ENCODE data around the gene HOXD3. TPM values are rescaled to one million over a fixed set of nuclear protein-coding genes. Genes with fewer than 3 reads are reported as not detected.

The HOXD3 gene
- total and polyA plus RNA-seq, 2 experiments from 2014 or later = not detected

DNA sequence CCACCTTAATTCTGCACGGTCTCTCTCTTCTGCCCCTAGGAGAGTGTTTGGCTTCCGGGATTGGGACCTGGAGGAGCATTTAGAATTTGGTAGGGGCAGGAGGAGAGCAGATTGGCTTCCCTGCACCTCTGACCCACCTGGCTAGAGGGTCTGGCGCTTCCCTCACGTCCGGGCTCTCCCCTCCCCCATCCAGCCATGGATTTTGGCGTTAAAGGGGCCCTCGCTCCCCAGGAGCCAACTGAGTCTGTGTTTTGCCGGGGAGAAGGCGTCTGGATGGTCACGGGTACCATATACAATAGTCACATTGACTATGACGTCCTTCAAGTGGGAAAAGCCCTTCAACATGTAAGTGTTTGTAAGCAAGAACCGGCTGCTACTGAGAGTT, 6.6 kb downstream of the HOXD3 start (continued):
- TF ChIP-seq, protein P1, sequence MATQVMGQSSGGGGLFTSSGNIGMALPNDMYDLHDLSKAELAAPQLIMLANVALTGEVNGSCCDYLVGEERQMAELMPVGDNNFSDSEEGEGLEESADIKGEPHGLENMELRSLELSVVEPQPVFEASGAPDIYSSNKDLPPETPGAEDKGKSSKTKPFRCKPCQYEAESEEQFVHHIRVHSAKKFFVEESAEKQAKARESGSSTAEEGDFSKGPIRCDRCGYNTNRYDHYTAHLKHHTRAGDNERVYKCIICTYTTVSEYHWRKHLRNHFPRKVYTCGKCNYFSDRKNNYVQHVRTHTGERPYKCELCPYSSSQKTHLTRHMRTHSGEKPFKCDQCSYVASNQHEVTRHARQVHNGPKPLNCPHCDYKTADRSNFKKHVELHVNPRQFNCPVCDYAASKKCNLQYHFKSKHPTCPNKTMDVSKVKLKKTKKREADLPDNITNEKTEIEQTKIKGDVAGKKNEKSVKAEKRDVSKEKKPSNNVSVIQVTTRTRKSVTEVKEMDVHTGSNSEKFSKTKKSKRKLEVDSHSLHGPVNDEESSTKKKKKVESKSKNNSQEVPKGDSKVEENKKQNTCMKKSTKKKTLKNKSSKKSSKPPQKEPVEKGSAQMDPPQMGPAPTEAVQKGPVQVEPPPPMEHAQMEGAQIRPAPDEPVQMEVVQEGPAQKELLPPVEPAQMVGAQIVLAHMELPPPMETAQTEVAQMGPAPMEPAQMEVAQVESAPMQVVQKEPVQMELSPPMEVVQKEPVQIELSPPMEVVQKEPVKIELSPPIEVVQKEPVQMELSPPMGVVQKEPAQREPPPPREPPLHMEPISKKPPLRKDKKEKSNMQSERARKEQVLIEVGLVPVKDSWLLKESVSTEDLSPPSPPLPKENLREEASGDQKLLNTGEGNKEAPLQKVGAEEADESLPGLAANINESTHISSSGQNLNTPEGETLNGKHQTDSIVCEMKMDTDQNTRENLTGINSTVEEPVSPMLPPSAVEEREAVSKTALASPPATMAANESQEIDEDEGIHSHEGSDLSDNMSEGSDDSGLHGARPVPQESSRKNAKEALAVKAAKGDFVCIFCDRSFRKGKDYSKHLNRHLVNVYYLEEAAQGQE (IDR thresholded peaks at IDR 0.05; ENCODE audit: unreplicated experiment) = no peak
- TF ChIP-seq, protein P2, sequence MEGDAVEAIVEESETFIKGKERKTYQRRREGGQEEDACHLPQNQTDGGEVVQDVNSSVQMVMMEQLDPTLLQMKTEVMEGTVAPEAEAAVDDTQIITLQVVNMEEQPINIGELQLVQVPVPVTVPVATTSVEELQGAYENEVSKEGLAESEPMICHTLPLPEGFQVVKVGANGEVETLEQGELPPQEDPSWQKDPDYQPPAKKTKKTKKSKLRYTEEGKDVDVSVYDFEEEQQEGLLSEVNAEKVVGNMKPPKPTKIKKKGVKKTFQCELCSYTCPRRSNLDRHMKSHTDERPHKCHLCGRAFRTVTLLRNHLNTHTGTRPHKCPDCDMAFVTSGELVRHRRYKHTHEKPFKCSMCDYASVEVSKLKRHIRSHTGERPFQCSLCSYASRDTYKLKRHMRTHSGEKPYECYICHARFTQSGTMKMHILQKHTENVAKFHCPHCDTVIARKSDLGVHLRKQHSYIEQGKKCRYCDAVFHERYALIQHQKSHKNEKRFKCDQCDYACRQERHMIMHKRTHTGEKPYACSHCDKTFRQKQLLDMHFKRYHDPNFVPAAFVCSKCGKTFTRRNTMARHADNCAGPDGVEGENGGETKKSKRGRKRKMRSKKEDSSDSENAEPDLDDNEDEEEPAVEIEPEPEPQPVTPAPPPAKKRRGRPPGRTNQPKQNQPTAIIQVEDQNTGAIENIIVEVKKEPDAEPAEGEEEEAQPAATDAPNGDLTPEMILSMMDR (conservative IDR thresholded peaks at IDR 0.05; ENCODE audit: low read depth in 2 of 2) = no peak
- TF ChIP-seq JUNB (IDR thresholded peaks at IDR 0.05; ENCODE audit: unreplicated experiment) = no peak
- no peak for TF ChIP-seq ZNF331 (CRISPR knock-in tag; IDR thresholded peaks at IDR 0.05; ENCODE audit: low read depth)
- no peak for TF ChIP-seq STAT1 (IDR thresholded peaks at IDR 0.05; ENCODE audit: unreplicated experiment)
- no peak for TF ChIP-seq EZH2phosphoT487 (IDR thresholded peaks at IDR 0.05; ENCODE audit: unreplicated experiment)
- no peak for TF ChIP-seq POLR2AphosphoS5 (IDR thresholded peaks at IDR 0.05; ENCODE audit: low read depth)
- no peak for TF ChIP-seq EZH2 (IDR thresholded peaks at IDR 0.05; ENCODE audit: low read depth, unreplicated experiment)
- TF ChIP-seq, protein P3, sequence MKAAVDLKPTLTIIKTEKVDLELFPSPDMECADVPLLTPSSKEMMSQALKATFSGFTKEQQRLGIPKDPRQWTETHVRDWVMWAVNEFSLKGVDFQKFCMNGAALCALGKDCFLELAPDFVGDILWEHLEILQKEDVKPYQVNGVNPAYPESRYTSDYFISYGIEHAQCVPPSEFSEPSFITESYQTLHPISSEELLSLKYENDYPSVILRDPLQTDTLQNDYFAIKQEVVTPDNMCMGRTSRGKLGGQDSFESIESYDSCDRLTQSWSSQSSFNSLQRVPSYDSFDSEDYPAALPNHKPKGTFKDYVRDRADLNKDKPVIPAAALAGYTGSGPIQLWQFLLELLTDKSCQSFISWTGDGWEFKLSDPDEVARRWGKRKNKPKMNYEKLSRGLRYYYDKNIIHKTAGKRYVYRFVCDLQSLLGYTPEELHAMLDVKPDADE (IDR thresholded peaks at IDR 0.05) = no peak
- no peak for TF ChIP-seq ZNF114 (CRISPR knock-in tag; IDR thresholded peaks at IDR 0.05)
- TF ChIP-seq NANOG (IDR thresholded peaks at IDR 0.05; ENCODE audit: borderline replicate concordance) = no peak
- TF ChIP-seq CREB1 (CRISPR knock-in tag; IDR thresholded peaks at IDR 0.05; ENCODE audit: low read depth) = no peak

DNA sequence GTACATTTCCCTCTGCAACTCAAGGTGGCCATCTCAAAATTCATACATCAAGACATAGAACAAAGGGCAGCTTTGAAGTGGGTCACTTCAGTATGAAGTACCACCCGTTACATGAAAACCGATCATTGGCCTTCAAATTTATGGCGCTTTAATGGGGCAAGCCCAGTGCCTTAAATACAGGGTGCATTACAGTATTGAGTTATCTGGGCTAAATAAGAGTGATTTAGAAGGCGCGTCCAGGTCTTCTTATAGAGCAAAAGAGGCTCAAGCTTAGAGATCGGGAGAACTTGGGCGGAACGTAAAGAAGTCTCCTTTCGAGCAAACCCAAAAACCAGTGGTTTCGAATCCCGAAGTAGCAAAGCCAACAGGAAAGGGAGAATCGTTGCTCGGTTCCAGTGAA, 7.1 kb downstream of the HOXD3 start:
- H3F3A ChIP-seq (replicated peaks; ENCODE audit: low read depth) = peaks cover 19% of the 10 kb centered on the region
- peaks cover 57% of the 10 kb centered on the region for H4K20me1 ChIP-seq (replicated peaks; ENCODE audit: insufficient read depth)
- DNase-seq (ENCODE audit: low spot score) (no peak), ATAC-seq (no peak)
- H3K27ac ChIP-seq (ENCODE audit: low read depth) = no peak overlapping the region
- no peaks in the 10 kb centered on the region for H3K9me2 ChIP-seq (ENCODE audit: insufficient read depth)
- H3K27ac Mint-ChIP-seq = no peak overlapping the region
- H3K4me2 ChIP-seq = peak overlapping the region; percentile 73; the same call in 1 of the 2 replicates
- peaks cover 100% of the 10 kb centered on the region for H3K27me3 ChIP-seq (ENCODE audit: insufficient read depth)
- H3K79me2 ChIP-seq (replicated peaks; ENCODE audit: insufficient read depth) = no peaks in the 10 kb centered on the region
- peak overlapping the region; percentile 44 for H3K4me3 ChIP-seq
- no peaks in the 10 kb centered on the region for H3K36me3 ChIP-seq (ENCODE audit: insufficient read depth)
- H3K4me1 ChIP-seq (ENCODE audit: insufficient read depth) = peaks cover 45% of the 10 kb centered on the region
- no peaks in the 10 kb centered on the region for H3K36me3 Mint-ChIP-seq (ENCODE audit: low read depth)
- H2AFZ ChIP-seq = no peak overlapping the region
- H3K9me3 Mint-ChIP-seq = peaks cover 7% of the 10 kb centered on the region; the same call in 1 of the 3 replicates
- H3K4me3 Mint-ChIP-seq = peak overlapping the region; percentile 36; the same call in 2 of the 3 replicates
- peaks cover 100% of the 10 kb centered on the region for H3K27me3 Mint-ChIP-seq (ENCODE audit: insufficient read depth, low read depth, poor library complexity)
- H3K4me1 Mint-ChIP-seq = peaks cover 36% of the 10 kb centered on the region
- TF ChIP-seq EZH2 (IDR thresholded peaks at IDR 0.05; ENCODE audit: low read depth, unreplicated experiment) (peak; percentile 96), NANOG (IDR thresholded peaks at IDR 0.05; ENCODE audit: borderline replicate concordance) (no peak)
